Panc1 (cell line): ENCODE measurements around the gene KIF26A.

Source experiments
- POLR2AphosphoS5 ChIP-seq: IDR thresholded peaks from 2 replicates; pipeline ENCODE4 v1.6.1; 2012; ENCODE audit warnings: mild to moderate bottlenecking, low read depth, low read length, moderate library complexity
- SIN3A ChIP-seq: IDR thresholded peaks from 2 replicates; pipeline ENCODE4 v1.6.1; 2012; ENCODE audit warnings: low read depth, mild to moderate bottlenecking, low read length, moderate library complexity, borderline replicate concordance; ENCODE audit not compliant: insufficient read depth
- TF ChIP-seq, protein P1 (sequence below): fragments of 450-650 bp; IDR thresholded peaks from 2 replicates; pipeline ENCODE4 v1.5.1; 2017; ENCODE audit warnings: mild to moderate bottlenecking

DNA sequence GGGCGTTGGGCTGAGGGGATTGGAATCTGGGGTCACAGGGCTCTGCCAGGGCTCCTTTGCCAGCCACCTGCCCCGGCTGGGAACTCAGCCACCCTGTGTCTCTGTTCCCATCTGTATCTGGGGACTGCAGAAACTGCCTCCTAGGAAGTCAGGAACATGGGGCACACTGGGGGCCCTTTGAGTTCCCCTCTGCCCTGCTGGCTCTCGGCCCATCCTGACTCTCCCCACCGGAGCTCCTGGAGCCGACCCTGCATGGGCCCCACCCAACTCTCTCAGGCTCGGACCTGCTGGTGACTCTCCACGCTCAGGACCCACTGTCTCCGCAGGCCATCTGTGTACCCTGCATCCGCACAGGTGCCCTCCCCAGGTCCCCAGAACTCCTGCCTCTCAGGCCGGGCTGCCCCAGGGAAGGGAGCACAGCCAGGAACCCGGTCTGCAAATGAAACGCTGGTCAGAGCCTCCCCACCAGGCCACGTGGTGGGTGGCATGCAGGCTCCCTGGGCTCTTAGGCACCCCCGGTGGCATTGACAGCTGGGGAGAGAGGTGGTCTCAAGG, 82.8 kb downstream of the KIF26A start:
- TF ChIP-seq, protein P1, sequence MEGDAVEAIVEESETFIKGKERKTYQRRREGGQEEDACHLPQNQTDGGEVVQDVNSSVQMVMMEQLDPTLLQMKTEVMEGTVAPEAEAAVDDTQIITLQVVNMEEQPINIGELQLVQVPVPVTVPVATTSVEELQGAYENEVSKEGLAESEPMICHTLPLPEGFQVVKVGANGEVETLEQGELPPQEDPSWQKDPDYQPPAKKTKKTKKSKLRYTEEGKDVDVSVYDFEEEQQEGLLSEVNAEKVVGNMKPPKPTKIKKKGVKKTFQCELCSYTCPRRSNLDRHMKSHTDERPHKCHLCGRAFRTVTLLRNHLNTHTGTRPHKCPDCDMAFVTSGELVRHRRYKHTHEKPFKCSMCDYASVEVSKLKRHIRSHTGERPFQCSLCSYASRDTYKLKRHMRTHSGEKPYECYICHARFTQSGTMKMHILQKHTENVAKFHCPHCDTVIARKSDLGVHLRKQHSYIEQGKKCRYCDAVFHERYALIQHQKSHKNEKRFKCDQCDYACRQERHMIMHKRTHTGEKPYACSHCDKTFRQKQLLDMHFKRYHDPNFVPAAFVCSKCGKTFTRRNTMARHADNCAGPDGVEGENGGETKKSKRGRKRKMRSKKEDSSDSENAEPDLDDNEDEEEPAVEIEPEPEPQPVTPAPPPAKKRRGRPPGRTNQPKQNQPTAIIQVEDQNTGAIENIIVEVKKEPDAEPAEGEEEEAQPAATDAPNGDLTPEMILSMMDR = no peak
- no peak for TF ChIP-seq POLR2AphosphoS5
- TF ChIP-seq SIN3A = no peak
